ENCODE results near the gene PISD. TPM values are rescaled to one million over a fixed set of nuclear protein-coding genes. Genes with fewer than 3 reads are reported as not detected.
"Not testable (repeated sequence)": the region's sequence is repeated elsewhere in the genome, so short reads cannot be mapped to it uniquely, and the experiment has no call there.

Gene PISD
- 30.8 and 39.6 TPM in 2 replicates for total RNA-seq
- 30.4 and 31.2 TPM in 2 replicates for polyA plus RNA-seq

DNA sequence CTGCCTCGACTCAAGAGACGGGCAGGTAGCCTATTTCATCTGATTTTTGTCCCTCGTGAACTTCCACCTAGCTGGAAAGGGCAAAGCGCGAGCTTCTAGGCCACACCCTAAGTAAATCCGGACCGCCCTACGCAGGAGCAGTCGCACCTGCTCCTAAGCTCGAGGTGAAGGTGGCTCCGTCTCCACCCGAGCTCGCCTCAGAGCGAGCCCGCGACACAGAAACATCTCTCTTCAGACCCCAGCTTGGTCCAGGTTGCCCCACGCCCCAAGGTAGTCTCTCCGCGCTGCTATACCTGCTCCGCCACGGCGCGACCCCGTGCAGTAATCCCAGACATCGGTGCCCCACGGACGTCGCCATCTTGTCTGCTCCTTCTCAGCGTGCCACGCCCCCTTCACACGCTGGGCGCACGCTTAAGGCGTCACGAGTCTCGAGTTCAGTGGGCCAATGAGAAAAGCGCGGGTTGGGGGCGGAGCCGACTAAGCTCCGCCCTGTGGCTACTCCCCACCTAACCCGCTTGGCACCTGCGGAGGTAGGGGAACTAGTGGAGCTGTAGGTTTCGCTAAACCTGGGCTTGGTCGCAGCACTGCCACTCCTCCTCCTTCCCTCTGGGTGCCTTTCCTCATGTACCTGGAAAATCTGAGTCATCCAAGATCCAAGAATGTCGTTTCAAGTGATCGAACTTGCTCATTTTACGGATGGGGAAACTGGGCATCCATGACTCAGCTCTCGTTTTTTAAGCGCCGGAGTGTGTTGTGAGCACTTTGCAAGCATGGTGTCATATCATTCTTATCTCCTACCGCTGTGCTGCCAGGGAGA is at the start of gene PISD:
Gene PISD (minus strand): TSS at position 365 of the 817 bp plus-strand sequence. CDS start 7 bp downstream, at position 358.
- H3K4me3 ChIP-seq: peak within 1 kb of the TSS; percentile 77
- TF ChIP-seq, protein P1, sequence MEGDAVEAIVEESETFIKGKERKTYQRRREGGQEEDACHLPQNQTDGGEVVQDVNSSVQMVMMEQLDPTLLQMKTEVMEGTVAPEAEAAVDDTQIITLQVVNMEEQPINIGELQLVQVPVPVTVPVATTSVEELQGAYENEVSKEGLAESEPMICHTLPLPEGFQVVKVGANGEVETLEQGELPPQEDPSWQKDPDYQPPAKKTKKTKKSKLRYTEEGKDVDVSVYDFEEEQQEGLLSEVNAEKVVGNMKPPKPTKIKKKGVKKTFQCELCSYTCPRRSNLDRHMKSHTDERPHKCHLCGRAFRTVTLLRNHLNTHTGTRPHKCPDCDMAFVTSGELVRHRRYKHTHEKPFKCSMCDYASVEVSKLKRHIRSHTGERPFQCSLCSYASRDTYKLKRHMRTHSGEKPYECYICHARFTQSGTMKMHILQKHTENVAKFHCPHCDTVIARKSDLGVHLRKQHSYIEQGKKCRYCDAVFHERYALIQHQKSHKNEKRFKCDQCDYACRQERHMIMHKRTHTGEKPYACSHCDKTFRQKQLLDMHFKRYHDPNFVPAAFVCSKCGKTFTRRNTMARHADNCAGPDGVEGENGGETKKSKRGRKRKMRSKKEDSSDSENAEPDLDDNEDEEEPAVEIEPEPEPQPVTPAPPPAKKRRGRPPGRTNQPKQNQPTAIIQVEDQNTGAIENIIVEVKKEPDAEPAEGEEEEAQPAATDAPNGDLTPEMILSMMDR (IDR thresholded peaks at IDR 0.05; ENCODE audit: low read depth, low read length): no peak
- H3K36me3 ChIP-seq: no peaks in the 10 kb centered on the region
- peak within 1 kb of the TSS; percentile 36 for H3K27ac ChIP-seq
- no peaks in the 10 kb centered on the region for H3K27me3 ChIP-seq
- no peaks in the 10 kb centered on the region for H3K9me3 ChIP-seq (ENCODE audit: low read depth)
- peak; percentile 96 to 97 for DNase-seq (ENCODE audit: low read depth in 1 of 2, low spot score in 1 of 2)
- H3K4me1 ChIP-seq (ENCODE audit: low read depth): no peaks in the 10 kb centered on the region

DNA sequence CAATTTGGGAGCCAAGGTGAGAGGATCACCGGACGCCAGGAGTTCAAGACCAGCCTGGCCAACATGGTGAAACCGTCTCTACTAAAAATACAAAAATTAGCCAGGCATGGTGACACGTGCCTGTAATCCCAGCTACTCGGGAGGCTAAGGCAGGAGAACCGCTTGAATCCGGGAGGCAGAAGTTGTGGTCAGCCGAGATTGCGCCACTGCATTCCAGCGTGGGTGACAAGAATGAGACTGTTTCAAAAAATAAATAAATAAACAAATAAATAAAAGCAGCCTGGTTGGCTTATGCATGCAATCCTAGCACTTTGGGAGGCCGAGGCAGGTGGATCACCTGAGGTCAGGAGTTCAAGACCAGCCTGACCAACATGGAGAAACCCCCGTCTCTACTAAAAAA is 49.2 kb upstream of the PISD start:
- not testable (repeated sequence) for H3K27ac ChIP-seq; H3K9me3 ChIP-seq (ENCODE audit: low read depth); H3K4me1 ChIP-seq (ENCODE audit: low read depth); H3K4me3 ChIP-seq; H3K27me3 ChIP-seq
- peak in 1 of 2 donors; percentile 40 for DNase-seq (ENCODE audit: low read depth in 1 of 2, low spot score in 1 of 2)
- peaks cover 14% of the 10 kb centered on the region for H3K36me3 ChIP-seq

DNA sequence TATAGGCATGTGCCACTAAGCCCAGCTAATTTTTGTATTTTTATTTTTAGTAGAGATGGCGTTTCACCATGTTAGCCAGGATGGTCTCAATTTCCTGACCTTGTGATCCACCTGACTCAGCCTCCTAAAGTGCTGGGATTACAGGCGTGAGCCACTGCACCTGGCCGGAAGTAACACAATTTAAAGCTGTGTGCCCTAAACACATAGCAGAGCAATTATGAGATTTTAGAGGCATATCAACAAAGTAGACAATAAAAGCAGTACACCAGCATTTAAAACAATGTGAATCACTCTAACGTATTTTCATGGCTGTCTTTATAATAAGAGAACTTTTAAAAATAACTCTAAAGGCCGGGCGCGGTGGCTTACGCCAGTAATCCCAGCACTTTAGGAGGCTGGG is 45.5 kb upstream of the PISD start:
- Histone ChIP-seq H3K4me1 (ENCODE audit: low read depth) (no peaks in the 10 kb centered on the region), H3K27me3 (no peaks in the 10 kb centered on the region), H3K36me3 (peaks cover 23% of the 10 kb centered on the region), H3K27ac (no peak overlapping the region), H3K4me3 (no peak overlapping the region), H3K9me3 (ENCODE audit: low read depth) (no peaks in the 10 kb centered on the region)
- TF ChIP-seq, protein P1 (IDR thresholded peaks at IDR 0.05; ENCODE audit: low read depth, low read length): no peak
- DNase-seq (ENCODE audit: low read depth in 1 of 2, low spot score in 1 of 2): no peak

DNA sequence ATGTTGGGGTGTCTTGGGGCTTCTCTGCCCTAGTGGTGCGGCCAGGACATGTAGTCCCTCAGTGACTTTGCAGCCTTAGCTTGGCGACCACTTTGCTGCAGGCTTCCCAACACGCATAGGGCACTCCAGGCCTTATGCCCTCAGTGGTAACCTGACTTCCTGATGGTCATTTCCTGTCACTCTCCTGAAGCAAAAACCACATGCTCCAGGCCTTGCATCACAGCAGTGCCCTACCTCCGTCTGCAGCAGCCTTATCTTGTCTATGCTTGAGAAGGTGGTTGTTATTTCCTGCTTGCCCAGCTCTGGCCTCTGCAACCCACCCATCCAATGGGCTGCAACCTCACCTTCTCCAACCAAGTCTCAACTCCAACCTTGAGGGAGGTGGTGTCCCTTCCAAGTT is 33.4 kb upstream of the PISD start:
- peak in 1 of 2 donors; percentile 19 for DNase-seq (ENCODE audit: low read depth in 1 of 2, low spot score in 1 of 2)
- peaks cover 37% of the 10 kb centered on the region for H3K36me3 ChIP-seq

DNA sequence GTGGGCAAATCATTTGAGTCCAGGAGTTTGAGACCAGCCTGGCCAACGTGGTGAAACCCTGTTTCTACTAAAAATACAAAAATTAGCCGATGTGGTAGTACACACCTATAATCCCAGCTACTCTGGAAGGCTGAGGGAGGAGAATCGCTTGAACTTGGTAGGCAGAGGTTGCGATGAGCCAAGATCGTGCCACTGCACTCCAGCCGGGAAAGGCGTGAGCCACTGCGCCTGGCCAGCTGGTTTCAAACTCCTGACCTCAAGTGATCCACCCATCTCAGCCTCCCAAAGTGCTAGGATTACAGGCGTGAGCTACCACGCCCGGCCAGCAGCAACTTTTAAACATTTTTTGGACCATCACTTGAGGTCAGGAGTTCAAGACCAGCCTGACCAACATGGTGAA is 32.0 kb upstream of the PISD start:
- H3K9me3 ChIP-seq (ENCODE audit: low read depth); DNase-seq (ENCODE audit: low read depth in 1 of 2, low spot score in 1 of 2); H3K4me1 ChIP-seq (ENCODE audit: low read depth); H3K4me3 ChIP-seq; H3K27ac ChIP-seq; H3K27me3 ChIP-seq: not testable (repeated sequence)
- H3K36me3 ChIP-seq: peaks cover 30% of the 10 kb centered on the region

More for the DNA sequence above, 33.4 kb upstream of the PISD start:
- Histone ChIP-seq H3K4me3 (no peak overlapping the region), H3K27me3 (no peaks in the 10 kb centered on the region), H3K27ac (no peak overlapping the region), H3K9me3 (ENCODE audit: low read depth) (no peaks in the 10 kb centered on the region), H3K4me1 (ENCODE audit: low read depth) (no peaks in the 10 kb centered on the region)
- TF ChIP-seq, protein P1 (IDR thresholded peaks at IDR 0.05; ENCODE audit: low read depth, low read length): no peak

DNA sequence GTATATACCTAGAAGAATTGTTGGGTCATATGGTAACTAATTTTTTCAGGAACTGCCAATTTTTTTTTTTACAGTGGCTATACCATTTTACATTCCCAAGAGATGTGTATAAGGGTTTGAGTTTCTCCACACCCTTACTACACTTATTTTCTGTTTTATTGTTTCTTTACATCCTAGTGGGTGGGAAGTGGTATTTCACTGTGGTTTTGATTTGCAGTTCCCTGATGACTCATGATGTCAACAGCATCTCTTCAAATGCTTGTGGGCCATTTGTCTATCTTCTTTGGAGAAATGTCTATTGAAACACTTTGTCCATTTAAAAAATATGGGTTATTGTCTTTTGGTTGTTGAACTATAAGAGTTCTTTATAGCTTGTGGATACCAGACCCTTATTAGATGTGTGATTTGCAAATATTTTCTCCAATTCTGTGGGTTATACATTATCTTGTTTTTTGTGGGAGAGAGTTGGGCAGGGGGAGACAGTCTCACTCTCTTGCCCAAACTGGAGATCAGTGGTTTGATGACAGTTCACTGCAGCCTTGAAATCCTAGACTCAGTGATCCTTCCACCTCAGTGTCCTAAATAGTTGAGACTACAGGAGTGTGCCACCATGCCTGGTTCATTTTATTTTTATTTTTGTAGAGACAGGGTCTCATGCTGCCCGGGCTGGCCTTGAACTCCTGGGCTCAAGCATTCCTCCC is 30.3 kb upstream of the PISD start:
- H3K4me1 ChIP-seq (ENCODE audit: low read depth): no peaks in the 10 kb centered on the region
- no peaks in the 10 kb centered on the region for H3K9me3 ChIP-seq (ENCODE audit: low read depth)
- no peak overlapping the region for H3K4me3 ChIP-seq
- peak in 1 of 2 donors; percentile 53 for DNase-seq (ENCODE audit: low read depth in 1 of 2, low spot score in 1 of 2)
- H3K27me3 ChIP-seq: no peaks in the 10 kb centered on the region
- H3K27ac ChIP-seq: no peak overlapping the region
- H3K36me3 ChIP-seq: peaks cover 21% of the 10 kb centered on the region
- TF ChIP-seq, protein P1 (IDR thresholded peaks at IDR 0.05; ENCODE audit: low read depth, low read length): no peak
